Loucy (cell line): Measurements from ENCODE around the gene PLD2.

Experiments used
- CTCF ChIP-seq: fragments of 200-600 bp; sonication (generic); conservative IDR thresholded peaks from 2 replicates; pipeline ENCODE4 v1.5.1; 2014; ENCODE audit warnings: mild to moderate bottlenecking, antibody characterized with exemption, low read length
- EZH2phosphoT487 ChIP-seq: fragments of 200-600 bp; IDR thresholded peaks from 2 replicates; pipeline ENCODE4 v1.6.1; 2018; ENCODE audit warnings: antibody characterized with exemption, mild to moderate bottlenecking, moderate library complexity, borderline replicate concordance

- no peak for TF ChIP-seq EZH2phosphoT487
- no peak for TF ChIP-seq CTCF
Observed at GRCh38 chr17:4800462-4801196, 6.3 kb upstream of the PLD2 start.
